ENCODE data around the gene SGTA.

DNA sequence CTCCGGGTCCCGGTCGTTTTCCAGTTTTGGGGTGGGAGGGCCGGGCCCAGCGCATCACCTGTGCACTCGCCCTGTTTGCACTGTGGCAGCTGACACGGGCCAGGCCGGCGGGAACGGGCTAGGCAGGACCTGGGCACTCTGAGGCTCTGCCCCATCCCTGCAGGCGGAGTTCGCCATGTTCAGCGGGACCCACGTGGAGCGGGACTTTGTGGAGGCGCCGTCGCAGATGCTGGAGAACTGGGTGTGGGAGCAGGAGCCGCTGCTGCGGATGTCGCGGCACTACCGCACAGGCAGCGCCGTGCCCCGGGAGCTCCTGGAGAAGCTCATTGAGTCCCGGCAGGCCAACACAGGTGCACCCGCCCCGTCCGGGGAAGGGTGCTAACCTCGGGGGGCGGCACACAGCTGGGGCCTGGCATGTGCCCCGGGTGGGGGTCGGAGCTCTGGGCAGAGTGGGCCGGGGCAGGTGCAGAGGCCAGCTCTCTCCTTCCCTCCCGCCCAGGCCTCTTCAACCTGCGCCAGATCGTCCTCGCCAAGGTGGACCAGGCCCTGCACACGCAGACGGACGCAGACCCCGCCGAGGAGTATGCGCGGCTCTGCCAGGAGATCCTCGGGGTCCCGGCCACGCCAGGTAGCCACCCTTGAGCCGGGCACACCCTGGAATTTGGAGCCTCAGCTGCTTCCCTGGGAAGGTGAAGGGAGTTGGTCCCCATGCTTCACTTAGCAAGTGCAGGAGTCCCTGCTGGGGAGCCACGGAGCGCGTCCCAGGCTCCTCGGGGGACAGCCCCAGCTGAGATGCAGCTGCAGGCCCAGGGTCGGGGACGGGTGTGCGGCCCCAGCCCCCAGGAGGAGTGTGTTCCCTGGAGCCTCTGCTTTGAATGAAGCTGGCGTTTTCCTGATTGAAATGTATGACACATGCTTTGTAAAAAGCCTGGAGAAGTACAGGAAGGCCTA lies 27.3 kb upstream of the SGTA start:
- TF ChIP-seq, protein P1, sequence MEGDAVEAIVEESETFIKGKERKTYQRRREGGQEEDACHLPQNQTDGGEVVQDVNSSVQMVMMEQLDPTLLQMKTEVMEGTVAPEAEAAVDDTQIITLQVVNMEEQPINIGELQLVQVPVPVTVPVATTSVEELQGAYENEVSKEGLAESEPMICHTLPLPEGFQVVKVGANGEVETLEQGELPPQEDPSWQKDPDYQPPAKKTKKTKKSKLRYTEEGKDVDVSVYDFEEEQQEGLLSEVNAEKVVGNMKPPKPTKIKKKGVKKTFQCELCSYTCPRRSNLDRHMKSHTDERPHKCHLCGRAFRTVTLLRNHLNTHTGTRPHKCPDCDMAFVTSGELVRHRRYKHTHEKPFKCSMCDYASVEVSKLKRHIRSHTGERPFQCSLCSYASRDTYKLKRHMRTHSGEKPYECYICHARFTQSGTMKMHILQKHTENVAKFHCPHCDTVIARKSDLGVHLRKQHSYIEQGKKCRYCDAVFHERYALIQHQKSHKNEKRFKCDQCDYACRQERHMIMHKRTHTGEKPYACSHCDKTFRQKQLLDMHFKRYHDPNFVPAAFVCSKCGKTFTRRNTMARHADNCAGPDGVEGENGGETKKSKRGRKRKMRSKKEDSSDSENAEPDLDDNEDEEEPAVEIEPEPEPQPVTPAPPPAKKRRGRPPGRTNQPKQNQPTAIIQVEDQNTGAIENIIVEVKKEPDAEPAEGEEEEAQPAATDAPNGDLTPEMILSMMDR (IDR thresholded peaks at IDR 0.05): no peak
- no peak for TF ChIP-seq POLR2A (IDR thresholded peaks at IDR 0.05)
